Mucosa of descending colon (tissue), 3 donors: Measurements from ENCODE around the gene NLRP7. TPM values are rescaled to one million over a fixed set of nuclear protein-coding genes. Genes with fewer than 3 reads are reported as not detected.

Experiments
- ATAC-seq: fragments of 200-7000 bp; cut with Tn5 transposase; one replicate; pipeline ENCODE4 v1.9.1; 2020; ENCODE audit warnings: mild to moderate bottlenecking, moderate library complexity
- DNase-seq, 3 donors: peaks; one replicate each; pipeline ENCODE4 v3.0.0-alpha.2; 2020
- H3K36me3 ChIP-seq: fragments of 200-600 bp; one replicate; pipeline ENCODE4 v1.8.0; 2021; ENCODE audit warnings: low read depth, mild to moderate bottlenecking
- H3K4me1 ChIP-seq: fragments of 200-600 bp; one replicate; pipeline ENCODE4 v1.8.0; 2021; ENCODE audit warnings: low read depth, mild to moderate bottlenecking
- H3K4me3 ChIP-seq: fragments of 200-600 bp; one replicate; pipeline ENCODE4 v1.8.0; 2021; ENCODE audit warnings: mild to moderate bottlenecking
- H3K9me3 ChIP-seq: fragments of 200-600 bp; one replicate; pipeline ENCODE4 v1.8.0; 2021; ENCODE audit warnings: mild to moderate bottlenecking
- intact Hi-C, 2 donors: fragments of 100-400 bp; cut with DNase I in 1 of 2; cut with micrococcal nuclease in 1 of 2; formaldehyde crosslinking; loops; one replicate each; pipeline versions ENCODE4 v1.11.0 to v1.11.1; 2022; cut with DNase I, micrococcal nuclease
- total RNA-seq, 3 donors: library from RNA; stranded (reverse); fragmentation: NEBNext Ultra II Directional in 2 of 3; extraction: Animal tissue kit (Norgen Biotek cat#: 25700) in 2 of 3; gene quantifications; one replicate each; pipeline versions ENCODE4 v1.2.1 to v1.2.4, GENCODE V29; 2021 to 2023
- TF ChIP-seq, protein P1 (sequence below): fragments of 200-600 bp; IDR thresholded peaks from one replicate; pipeline ENCODE4 v1.8.0; 2022; ENCODE audit warnings: antibody characterized with exemption, mild to moderate bottlenecking
- donor health status: DM: no; HTN: no; CAD: no; lungs with moderate emphysema.
- donor health status: DM: no; HTN: no; CAD: no.
- donor health status: DM: no; HTN: yes; CAD: no.

The NLRP7 gene
- total RNA-seq, 3 donors from 2014 or later = 0.12 TPM; not detected in 2

DNA sequence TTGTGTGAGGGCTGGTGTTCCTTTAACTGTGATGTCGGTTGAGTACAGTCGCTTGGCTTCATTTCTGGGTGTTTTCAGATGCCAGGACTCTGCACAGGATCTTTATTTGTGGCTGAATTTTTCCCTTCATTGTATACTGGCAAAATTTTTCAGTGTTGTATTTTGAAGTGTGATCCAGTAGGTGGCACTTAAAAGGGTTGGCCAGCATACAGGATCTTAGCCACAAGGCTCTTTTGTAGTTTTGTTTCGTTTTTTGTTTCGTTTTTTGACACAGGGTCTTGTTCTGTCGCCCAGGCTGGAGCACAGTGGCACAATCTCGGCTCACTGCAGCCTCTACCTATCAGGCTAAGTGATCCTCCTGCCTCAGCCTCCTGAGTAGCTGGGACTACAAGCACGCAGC, 64.6 kb downstream of the NLRP7 start:
- TF ChIP-seq, protein P1, sequence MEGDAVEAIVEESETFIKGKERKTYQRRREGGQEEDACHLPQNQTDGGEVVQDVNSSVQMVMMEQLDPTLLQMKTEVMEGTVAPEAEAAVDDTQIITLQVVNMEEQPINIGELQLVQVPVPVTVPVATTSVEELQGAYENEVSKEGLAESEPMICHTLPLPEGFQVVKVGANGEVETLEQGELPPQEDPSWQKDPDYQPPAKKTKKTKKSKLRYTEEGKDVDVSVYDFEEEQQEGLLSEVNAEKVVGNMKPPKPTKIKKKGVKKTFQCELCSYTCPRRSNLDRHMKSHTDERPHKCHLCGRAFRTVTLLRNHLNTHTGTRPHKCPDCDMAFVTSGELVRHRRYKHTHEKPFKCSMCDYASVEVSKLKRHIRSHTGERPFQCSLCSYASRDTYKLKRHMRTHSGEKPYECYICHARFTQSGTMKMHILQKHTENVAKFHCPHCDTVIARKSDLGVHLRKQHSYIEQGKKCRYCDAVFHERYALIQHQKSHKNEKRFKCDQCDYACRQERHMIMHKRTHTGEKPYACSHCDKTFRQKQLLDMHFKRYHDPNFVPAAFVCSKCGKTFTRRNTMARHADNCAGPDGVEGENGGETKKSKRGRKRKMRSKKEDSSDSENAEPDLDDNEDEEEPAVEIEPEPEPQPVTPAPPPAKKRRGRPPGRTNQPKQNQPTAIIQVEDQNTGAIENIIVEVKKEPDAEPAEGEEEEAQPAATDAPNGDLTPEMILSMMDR = no peak
- intact Hi-C loops = no loop called here
- ATAC-seq (no peak), DNase-seq (no peak)
- no peaks in the 10 kb centered on the region for H3K9me3 ChIP-seq
- no peaks in the 10 kb centered on the region for H3K4me1 ChIP-seq
- no peak overlapping the region for H3K4me3 ChIP-seq
- H3K36me3 ChIP-seq = no peaks in the 10 kb centered on the region

DNA sequence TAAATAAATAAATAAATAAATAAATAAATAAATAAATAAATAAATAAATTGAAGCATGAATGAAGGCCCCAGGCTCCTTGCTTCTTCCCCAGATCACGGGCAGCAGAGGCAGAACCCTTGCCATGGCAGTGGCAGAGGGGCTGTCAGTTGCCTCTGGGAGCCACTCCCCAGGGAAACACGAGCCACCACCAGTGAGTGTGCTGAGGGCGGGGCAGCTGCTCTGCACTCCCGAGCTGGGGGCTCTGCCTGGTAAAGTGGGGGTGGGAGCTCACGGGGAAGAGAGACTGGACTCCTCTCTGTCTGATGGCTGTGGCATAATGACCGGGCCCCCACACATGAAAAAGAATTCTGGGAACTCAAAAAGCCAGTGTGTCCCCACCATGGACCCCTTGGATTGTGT, 65.4 kb downstream of the NLRP7 start:
- no peak overlapping the region for H3K4me3 ChIP-seq
- ATAC-seq (no peak), DNase-seq (no peak)
- TF ChIP-seq, protein P1 = no peak
- no peaks in the 10 kb centered on the region for H3K9me3 ChIP-seq
- H3K36me3 ChIP-seq = no peaks in the 10 kb centered on the region
- intact Hi-C loops = no loop called here
- H3K4me1 ChIP-seq = no peaks in the 10 kb centered on the region

DNA sequence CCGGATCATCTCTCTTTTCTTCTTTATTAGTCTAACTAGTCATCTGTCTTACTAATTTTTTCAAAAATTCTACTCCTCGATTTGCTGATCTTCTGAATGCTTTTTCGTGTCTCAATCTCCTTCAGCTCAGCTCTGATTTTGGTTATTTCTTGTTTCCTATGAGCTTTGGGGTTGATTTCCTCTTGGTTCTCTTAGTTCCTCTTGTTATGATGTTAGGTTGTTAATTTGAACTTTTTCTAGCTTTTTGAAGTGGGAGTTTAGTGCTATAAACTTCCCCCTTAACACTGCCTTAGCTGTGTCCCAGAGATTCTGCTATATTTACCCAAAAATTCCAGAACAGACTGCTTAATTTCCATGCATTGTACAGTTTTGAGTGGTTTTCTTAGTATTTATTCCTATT, 69.9 kb downstream of the NLRP7 start:
- H3K4me1 ChIP-seq = no peaks in the 10 kb centered on the region
- no peaks in the 10 kb centered on the region for H3K36me3 ChIP-seq
- ATAC-seq (no peak), DNase-seq (no peak)
- intact Hi-C loops = no loop called here
- H3K9me3 ChIP-seq = no peaks in the 10 kb centered on the region
- no peak overlapping the region for H3K4me3 ChIP-seq
- TF ChIP-seq, protein P1 = no peak

DNA sequence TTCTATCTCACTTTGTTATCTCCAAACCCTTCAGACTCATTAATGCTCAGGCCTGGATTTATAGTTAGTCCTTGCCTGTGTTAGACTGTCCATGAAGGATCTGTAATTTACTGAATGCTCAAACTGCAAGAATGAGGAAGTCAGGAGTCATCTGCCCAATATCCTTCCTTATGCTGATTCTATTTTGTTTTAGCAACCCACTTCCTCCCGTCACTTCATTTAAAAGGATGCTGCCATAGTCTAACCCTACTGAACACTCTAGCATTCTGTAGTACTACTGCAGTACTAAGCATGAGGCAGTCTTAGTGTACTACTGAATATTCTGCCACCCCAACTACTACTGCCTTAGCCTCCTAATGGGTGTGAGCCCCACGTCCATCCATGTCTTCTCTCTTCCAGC, 71.8 kb downstream of the NLRP7 start:
- Histone ChIP-seq H3K9me3 (no peaks in the 10 kb centered on the region), H3K4me3 (no peak overlapping the region), H3K4me1 (no peaks in the 10 kb centered on the region), H3K36me3 (no peaks in the 10 kb centered on the region)
- no peak for DNase-seq
- peak; percentile 19 for ATAC-seq
- TF ChIP-seq, protein P1 = no peak
- intact Hi-C loops = no loop called here

DNA sequence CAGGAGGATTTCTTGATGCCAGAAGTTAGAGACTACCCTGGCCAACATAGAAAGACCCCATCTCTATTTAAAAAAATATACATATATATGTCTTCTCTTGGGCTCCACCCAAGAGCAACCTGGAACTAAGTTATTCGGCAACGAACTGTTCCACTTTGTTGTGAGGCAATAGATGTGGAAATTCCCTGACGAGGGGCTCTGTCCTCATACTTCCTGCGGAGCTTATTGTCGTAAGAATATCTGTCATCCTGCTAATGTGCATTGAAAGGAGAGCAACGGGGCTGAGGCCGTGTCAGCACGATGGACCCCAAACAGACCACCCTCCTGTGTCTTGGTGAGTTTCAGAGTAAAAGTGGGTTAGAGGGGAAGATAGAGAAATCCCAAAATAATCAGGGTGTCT, 73.3 kb downstream of the NLRP7 start, which contains the start of gene FCAR:
Gene FCAR (plus strand): TSS at position 246 of the 400 bp plus-strand sequence. CDS start 55 bp downstream, at position 301.
- intact Hi-C loops = no loop called here
- TF ChIP-seq, protein P1 = no peak
- DNase-seq = no peak
- no peaks in the 10 kb centered on the region for H3K4me1 ChIP-seq
- no peaks in the 10 kb centered on the region for H3K9me3 ChIP-seq
- no peak within 1 kb of the TSS for H3K4me3 ChIP-seq
- no peak for ATAC-seq
- no peaks in the 10 kb centered on the region for H3K36me3 ChIP-seq

Other genes with a start within 250 kb of the NLRP7 start
- gene KIR3DL3, start 223.1 kb downstream of the NLRP7 start, total RNA-seq = not detected
- gene KIR2DL3, start 209.0 kb downstream of the NLRP7 start, total RNA-seq = not detected
- not detected for gene KIR2DL1, start 177.7 kb downstream of the NLRP7 start, total RNA-seq
- 1 to 10 TPM in 2 of 3 donors, under 1 TPM in 1; 0.51 to 1.7 (median 1.5) TPM for gene KIR2DL4, start 143.9 kb downstream of the NLRP7 start, total RNA-seq
- gene KIR3DL1, start 131.1 kb downstream of the NLRP7 start, total RNA-seq = not detected
- not detected for gene KIR2DS4, start 114.9 kb downstream of the NLRP7 start, total RNA-seq
- gene KIR3DL2, start 97.1 kb downstream of the NLRP7 start, total RNA-seq = under 1 TPM in 2 of 3 donors, not detected in 1; 0.22 to 0.26 TPM
- 1 to 10 TPM in 1 of 3 donors, under 1 TPM in 1, not detected in 1; 0.76 to 1.2 TPM for gene FCAR, start 73.3 kb downstream of the NLRP7 start, total RNA-seq
- under 1 TPM; 0.39 to 0.98 (median 0.73) TPM for gene NCR1, start 41.4 kb downstream of the NLRP7 start, total RNA-seq
- 10 to 100 TPM in 1 of 3 donors, 1 to 10 TPM in 2; 2.1 to 10.7 (median 6.3) TPM for gene NLRP2, start 18.8 kb upstream of the NLRP7 start, total RNA-seq
- gene GP6, start 90.7 kb upstream of the NLRP7 start, total RNA-seq = 1 to 10 TPM in 1 of 3 donors, under 1 TPM in 2; 0.22 to 1.4 (median 0.32) TPM
- 10 to 100 TPM; 46.1 to 59.5 (median 55.0) TPM for gene RDH13, start 115.6 kb upstream of the NLRP7 start, total RNA-seq
- 10 to 100 TPM; 20.7 to 79.6 (median 36.0) TPM for gene EPS8L1, start 128.3 kb upstream of the NLRP7 start, total RNA-seq
- gene PPP1R12C, start 170.1 kb upstream of the NLRP7 start, total RNA-seq = 100 to 1,000 TPM in 2 of 3 donors, 10 to 100 TPM in 1; 99.8 to 236 (median 112) TPM
- gene TNNT1, start 201.7 kb upstream of the NLRP7 start, total RNA-seq = 1 to 10 TPM in 1 of 3 donors, under 1 TPM in 2; 0.63 to 1.1 (median 0.65) TPM
- 1 to 10 TPM in 1 of 3 donors, not detected in 2; 2.2 TPM for gene TNNI3, start 210.2 kb upstream of the NLRP7 start, total RNA-seq
- gene DNAAF3, start 219.1 kb upstream of the NLRP7 start, total RNA-seq = 1 to 10 TPM in 1 of 3 donors, under 1 TPM in 2; 0.54 to 1.0 (median 0.69) TPM
- gene SYT5, start 232.8 kb upstream of the NLRP7 start, total RNA-seq = 1 to 10 TPM; 1.0 to 2.9 (median 1.2) TPM